A673 (cell line): ENCODE results near the gene PKM.

Experiments
- EZH2 ChIP-seq: fragments of 200-600 bp; sonication (generic); IDR thresholded peaks from 2 replicates; pipeline ENCODE4 v1.6.1; 2017; ENCODE audit warnings: borderline replicate concordance, low read depth, mild to moderate bottlenecking, mixed read lengths, antibody characterized with exemption, low read length; ENCODE audit not compliant: poor library complexity, severe bottlenecking
- TF ChIP-seq, protein P1 (sequence below): fragments of 300-800, 200-600 bp; sonication (generic); conservative IDR thresholded peaks from 2 replicates; pipeline ENCODE4 v1.5.1; 2017; ENCODE audit warnings: low read depth, mild to moderate bottlenecking, antibody characterized with exemption, low read length, moderate library complexity, mixed read lengths

GRCh38 chr15:72169921-72170611, 60.9 kb downstream of the PKM start:
- TF ChIP-seq, protein P1, sequence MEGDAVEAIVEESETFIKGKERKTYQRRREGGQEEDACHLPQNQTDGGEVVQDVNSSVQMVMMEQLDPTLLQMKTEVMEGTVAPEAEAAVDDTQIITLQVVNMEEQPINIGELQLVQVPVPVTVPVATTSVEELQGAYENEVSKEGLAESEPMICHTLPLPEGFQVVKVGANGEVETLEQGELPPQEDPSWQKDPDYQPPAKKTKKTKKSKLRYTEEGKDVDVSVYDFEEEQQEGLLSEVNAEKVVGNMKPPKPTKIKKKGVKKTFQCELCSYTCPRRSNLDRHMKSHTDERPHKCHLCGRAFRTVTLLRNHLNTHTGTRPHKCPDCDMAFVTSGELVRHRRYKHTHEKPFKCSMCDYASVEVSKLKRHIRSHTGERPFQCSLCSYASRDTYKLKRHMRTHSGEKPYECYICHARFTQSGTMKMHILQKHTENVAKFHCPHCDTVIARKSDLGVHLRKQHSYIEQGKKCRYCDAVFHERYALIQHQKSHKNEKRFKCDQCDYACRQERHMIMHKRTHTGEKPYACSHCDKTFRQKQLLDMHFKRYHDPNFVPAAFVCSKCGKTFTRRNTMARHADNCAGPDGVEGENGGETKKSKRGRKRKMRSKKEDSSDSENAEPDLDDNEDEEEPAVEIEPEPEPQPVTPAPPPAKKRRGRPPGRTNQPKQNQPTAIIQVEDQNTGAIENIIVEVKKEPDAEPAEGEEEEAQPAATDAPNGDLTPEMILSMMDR, result no peak
- TF ChIP-seq EZH2, result no peak
